ENCODE data around the gene TMEM214.

TMEM214 gene

DNA sequence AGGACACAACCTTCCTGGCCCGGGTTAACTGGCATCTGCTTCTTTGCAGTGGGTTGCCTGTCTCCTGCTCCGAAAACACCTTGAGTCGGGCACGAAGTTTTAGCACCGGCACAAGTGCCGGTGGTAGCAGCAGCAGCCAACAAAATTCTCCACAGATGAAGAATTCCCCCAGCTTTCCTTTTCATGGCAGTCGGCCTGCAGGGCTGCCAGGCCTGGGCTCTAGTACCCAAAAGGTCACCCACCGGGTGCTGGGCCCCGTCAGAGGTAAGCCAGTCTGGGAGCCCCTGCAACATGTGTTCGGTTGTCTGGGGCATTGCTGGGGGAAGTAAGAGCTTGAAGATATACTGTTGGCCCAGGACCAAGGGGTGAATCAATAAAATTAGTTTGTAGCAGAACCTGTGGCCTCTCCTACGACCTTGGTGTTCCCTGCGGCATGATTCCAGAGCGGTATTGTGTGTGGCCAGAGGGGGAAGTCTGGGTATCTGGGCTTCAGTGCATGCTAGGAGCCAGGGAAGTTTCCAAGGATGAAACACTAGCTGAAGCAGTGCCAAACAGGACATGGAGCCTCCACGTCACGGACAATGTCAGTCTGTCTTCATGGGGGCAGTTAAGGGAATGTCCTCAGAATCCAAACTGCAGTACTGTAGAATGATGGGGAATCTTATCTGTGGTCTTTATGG, 26.5 kb downstream of the TMEM214 start:
- Histone ChIP-seq H3K9me3 (ENCODE audit: severe bottlenecking) (no peaks in the 10 kb centered on the region), H3K27me3 (ENCODE audit: insufficient read depth, poor library complexity, severe bottlenecking) (no peaks in the 10 kb centered on the region), H3K4me3 (ENCODE audit: severe bottlenecking) (no peak overlapping the region), H3K36me3 (ENCODE audit: low read depth) (peaks cover 43% of the 10 kb centered on the region), H3K27ac (ENCODE audit: poor library complexity, severe bottlenecking) (no peak overlapping the region), H3K4me1 (ENCODE audit: insufficient read depth, poor library complexity, severe bottlenecking) (no peaks in the 10 kb centered on the region)
- ATAC-seq (ENCODE audit: low read depth), result no peak
- no peak for DNase-seq (ENCODE audit: low spot score)
- TF ChIP-seq, protein P1, sequence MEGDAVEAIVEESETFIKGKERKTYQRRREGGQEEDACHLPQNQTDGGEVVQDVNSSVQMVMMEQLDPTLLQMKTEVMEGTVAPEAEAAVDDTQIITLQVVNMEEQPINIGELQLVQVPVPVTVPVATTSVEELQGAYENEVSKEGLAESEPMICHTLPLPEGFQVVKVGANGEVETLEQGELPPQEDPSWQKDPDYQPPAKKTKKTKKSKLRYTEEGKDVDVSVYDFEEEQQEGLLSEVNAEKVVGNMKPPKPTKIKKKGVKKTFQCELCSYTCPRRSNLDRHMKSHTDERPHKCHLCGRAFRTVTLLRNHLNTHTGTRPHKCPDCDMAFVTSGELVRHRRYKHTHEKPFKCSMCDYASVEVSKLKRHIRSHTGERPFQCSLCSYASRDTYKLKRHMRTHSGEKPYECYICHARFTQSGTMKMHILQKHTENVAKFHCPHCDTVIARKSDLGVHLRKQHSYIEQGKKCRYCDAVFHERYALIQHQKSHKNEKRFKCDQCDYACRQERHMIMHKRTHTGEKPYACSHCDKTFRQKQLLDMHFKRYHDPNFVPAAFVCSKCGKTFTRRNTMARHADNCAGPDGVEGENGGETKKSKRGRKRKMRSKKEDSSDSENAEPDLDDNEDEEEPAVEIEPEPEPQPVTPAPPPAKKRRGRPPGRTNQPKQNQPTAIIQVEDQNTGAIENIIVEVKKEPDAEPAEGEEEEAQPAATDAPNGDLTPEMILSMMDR (IDR thresholded peaks at IDR 0.05; ENCODE audit: poor library complexity, severe bottlenecking), result no peak

DNA sequence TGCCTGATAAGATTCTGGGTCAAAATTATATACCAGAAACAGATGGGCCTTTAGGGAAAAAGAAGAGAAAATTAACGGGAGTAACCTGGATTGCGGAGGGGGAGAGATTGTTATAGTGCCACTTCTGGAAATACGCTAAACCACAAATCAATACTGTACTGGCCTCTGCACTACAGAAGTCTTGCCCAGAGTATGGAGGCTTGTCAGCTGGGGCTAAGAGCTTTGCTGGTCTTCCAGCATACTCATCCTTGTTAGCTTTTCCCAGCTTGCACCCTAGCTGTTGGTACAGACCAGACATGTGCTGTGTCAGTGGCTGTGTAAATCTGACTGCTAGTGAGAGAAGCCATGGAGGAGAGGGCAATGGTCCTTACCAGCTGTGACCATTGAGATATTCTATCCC, 27.6 kb downstream of the TMEM214 start:
- Histone ChIP-seq H3K4me3 (ENCODE audit: severe bottlenecking) (no peak overlapping the region), H3K27me3 (ENCODE audit: insufficient read depth, poor library complexity, severe bottlenecking) (no peaks in the 10 kb centered on the region), H3K9me3 (ENCODE audit: severe bottlenecking) (no peaks in the 10 kb centered on the region), H3K4me1 (ENCODE audit: insufficient read depth, poor library complexity, severe bottlenecking) (no peaks in the 10 kb centered on the region), H3K36me3 (ENCODE audit: low read depth) (peaks cover 32% of the 10 kb centered on the region), H3K27ac (ENCODE audit: poor library complexity, severe bottlenecking) (no peak overlapping the region)
- ATAC-seq (ENCODE audit: low read depth) (peak; percentile 22; the same call in 1 of the 3 replicates), DNase-seq (ENCODE audit: low spot score) (no peak)
- TF ChIP-seq, protein P1 (IDR thresholded peaks at IDR 0.05; ENCODE audit: poor library complexity, severe bottlenecking), result no peak

DNA sequence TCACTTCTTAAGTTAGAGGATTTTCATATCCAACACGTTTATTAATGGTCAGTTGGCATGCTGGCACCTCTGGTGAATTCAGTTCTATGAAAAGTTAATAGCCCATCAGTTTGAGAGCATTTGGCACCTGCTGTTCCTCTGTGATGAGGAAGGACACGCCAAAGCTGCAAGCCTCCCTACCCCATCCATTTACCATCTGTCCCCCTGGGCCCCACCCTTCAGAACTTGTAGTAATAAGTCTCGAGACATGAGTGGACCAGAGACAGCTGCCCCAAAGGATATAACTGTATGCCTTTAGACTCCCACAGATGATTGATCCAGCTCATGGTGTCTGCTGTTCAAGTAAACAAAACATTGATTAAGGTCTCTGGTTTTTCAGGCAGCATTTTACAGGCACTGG, 32.4 kb downstream of the TMEM214 start:
- no peak overlapping the region for H3K27ac ChIP-seq (ENCODE audit: poor library complexity, severe bottlenecking)
- H3K4me1 ChIP-seq (ENCODE audit: insufficient read depth, poor library complexity, severe bottlenecking), result no peaks in the 10 kb centered on the region
- ATAC-seq (ENCODE audit: low read depth) (no peak), DNase-seq (ENCODE audit: low spot score) (no peak)
- no peaks in the 10 kb centered on the region for H3K27me3 ChIP-seq (ENCODE audit: insufficient read depth, poor library complexity, severe bottlenecking)
- TF ChIP-seq, protein P1 (IDR thresholded peaks at IDR 0.05; ENCODE audit: poor library complexity, severe bottlenecking), result no peak
- H3K36me3 ChIP-seq (ENCODE audit: low read depth), result peaks cover 33% of the 10 kb centered on the region
- no peaks in the 10 kb centered on the region for H3K9me3 ChIP-seq (ENCODE audit: severe bottlenecking)
- no peak overlapping the region for H3K4me3 ChIP-seq (ENCODE audit: severe bottlenecking)

DNA sequence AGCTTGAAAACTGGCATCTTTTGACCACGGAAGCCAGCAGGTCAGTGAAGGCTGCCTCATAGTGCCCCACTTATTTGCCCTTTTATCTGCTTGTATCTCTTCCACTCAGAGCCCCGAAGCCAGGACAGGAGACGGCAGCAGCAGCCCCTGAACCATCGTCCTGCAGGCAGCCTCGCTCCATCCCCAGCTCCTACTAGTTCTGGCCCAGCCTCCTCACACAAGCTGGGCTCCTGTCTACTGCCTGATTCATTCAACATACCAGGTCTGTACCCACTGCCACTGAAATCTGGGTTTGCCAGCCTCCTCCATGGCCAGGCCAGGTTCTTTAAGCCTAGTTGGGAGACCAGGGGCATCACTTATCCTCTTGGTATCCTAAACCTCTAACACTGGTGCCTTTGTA, 34.6 kb downstream of the TMEM214 start:
- no peaks in the 10 kb centered on the region for H3K27me3 ChIP-seq (ENCODE audit: insufficient read depth, poor library complexity, severe bottlenecking)
- ATAC-seq (ENCODE audit: low read depth) (no peak), DNase-seq (ENCODE audit: low spot score) (no peak)
- no peak overlapping the region for H3K27ac ChIP-seq (ENCODE audit: poor library complexity, severe bottlenecking)
- H3K4me3 ChIP-seq (ENCODE audit: severe bottlenecking), result no peak overlapping the region
- peaks cover 38% of the 10 kb centered on the region for H3K36me3 ChIP-seq (ENCODE audit: low read depth)
- H3K4me1 ChIP-seq (ENCODE audit: insufficient read depth, poor library complexity, severe bottlenecking), result peaks cover 3% of the 10 kb centered on the region
- TF ChIP-seq, protein P1 (IDR thresholded peaks at IDR 0.05; ENCODE audit: poor library complexity, severe bottlenecking), result no peak
- no peaks in the 10 kb centered on the region for H3K9me3 ChIP-seq (ENCODE audit: severe bottlenecking)

DNA sequence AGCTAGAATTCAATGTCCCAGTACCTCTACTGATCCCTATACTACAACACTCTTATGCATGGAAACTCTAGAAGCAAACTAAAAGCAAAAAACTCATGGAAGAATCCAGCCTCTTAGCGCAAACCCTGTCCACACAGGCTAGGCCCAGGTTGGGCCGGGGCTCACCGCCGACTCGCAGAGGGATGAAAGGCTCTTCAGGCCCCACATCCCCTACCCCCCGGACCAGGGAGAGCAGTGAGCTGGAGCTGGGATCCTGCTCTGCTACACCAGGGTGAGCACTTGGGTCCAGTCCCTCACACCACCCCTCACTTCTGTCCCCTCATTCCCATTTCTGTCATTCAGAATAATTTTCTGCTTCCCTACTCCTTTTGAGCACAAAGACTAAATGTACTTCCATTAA, 36.7 kb downstream of the TMEM214 start:
- Histone ChIP-seq H3K4me3 (ENCODE audit: severe bottlenecking) (no peak overlapping the region), H3K27ac (ENCODE audit: poor library complexity, severe bottlenecking) (no peak overlapping the region), H3K36me3 (ENCODE audit: low read depth) (peaks cover 34% of the 10 kb centered on the region), H3K9me3 (ENCODE audit: severe bottlenecking) (no peaks in the 10 kb centered on the region), H3K4me1 (ENCODE audit: insufficient read depth, poor library complexity, severe bottlenecking) (peaks cover 3% of the 10 kb centered on the region), H3K27me3 (ENCODE audit: insufficient read depth, poor library complexity, severe bottlenecking) (no peaks in the 10 kb centered on the region)
- DNase-seq (ENCODE audit: low spot score) (no peak), ATAC-seq (ENCODE audit: low read depth) (no peak)
- TF ChIP-seq, protein P1 (IDR thresholded peaks at IDR 0.05; ENCODE audit: poor library complexity, severe bottlenecking), result no peak
